ENCODE measurements around the gene S100A4.
"Not testable (repeated sequence)": the region's sequence is repeated elsewhere in the genome, so short reads cannot be mapped to it uniquely, and the experiment has no call there.

S100A4 gene

DNA sequence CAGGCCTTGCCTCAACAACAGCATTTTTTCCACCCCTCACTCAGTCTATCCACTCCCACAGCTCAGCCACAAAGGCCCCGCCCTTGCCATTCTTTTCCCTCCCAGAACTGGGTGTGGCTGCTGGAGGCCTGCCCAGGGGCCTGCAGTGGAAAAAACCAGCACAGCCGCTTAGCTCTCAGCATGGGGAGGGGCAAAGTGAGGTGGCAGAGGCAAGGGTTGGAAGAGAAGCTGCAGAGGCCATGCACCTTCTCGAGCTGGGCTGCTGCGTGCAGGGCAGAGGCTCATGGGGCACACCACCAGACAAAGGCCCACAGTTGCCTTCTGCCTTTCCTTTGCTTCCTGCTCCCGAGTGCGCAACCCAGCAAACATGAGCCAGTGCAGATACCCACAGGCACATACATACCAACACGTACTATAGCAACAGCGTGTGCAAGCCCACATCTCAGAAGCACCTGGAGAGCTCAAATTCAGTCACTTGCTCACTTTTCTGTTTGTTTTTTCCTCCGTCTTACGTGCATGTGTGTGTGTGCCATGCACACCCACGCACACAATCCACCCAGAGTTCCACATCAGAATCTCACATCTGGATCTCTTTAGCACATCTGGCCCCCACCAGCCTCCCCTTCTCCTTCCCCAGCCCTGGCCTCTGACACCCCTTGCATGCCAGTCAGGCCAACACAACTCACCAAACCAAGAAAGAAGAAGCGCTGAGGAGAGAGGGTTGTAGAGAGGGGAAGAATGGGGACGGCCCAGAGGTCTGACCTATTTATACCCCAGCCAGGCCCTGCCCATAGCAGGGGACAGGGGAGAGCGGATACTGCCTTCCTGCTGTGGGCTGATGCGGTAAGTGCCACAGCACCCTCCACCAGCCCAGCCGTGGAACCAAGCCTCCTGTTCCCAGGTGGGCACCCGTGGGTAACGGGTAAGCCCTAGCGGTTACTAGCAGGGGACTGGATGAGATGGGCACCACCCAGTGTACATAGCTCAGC is at the start of gene S100A4:
S100A4 (minus strand) TSS at position 740 of the 989 bp plus-strand sequence. CDS start 1,012 bp downstream, outside the sequence.
- DNase-seq (ENCODE audit: low read depth): peak; percentile 94
- H3K4me3 ChIP-seq (ENCODE audit: low read length): no peak within 1 kb of the TSS
- TF ChIP-seq, protein P1, sequence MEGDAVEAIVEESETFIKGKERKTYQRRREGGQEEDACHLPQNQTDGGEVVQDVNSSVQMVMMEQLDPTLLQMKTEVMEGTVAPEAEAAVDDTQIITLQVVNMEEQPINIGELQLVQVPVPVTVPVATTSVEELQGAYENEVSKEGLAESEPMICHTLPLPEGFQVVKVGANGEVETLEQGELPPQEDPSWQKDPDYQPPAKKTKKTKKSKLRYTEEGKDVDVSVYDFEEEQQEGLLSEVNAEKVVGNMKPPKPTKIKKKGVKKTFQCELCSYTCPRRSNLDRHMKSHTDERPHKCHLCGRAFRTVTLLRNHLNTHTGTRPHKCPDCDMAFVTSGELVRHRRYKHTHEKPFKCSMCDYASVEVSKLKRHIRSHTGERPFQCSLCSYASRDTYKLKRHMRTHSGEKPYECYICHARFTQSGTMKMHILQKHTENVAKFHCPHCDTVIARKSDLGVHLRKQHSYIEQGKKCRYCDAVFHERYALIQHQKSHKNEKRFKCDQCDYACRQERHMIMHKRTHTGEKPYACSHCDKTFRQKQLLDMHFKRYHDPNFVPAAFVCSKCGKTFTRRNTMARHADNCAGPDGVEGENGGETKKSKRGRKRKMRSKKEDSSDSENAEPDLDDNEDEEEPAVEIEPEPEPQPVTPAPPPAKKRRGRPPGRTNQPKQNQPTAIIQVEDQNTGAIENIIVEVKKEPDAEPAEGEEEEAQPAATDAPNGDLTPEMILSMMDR (IDR thresholded peaks at IDR 0.05; ENCODE audit: insufficient read depth, low read depth, low read length, missing control alignments): no peak

DNA sequence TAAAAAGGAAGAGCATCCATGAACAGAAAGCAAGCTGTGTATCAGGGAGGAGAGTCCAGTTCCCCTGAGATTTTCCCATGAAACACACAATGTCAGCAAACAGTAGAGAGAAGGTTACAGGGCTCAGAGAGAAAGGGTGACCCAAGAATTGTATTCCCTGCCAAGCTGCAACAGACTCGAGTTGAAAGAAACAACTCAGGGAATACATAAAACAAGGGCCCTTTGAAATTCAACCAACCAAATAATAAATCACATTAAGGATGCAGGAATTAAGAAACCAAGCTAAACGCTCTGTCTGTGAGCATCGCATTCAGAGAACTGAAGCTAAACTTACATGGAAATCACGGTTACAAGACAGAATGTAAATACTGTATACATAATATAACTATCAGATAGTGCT is 47.1 kb upstream of the S100A4 start:
- no peak overlapping the region for H3K4me3 ChIP-seq (ENCODE audit: low read length)
- DNase-seq (ENCODE audit: low read depth): no peak
- TF ChIP-seq, protein P1 (IDR thresholded peaks at IDR 0.05; ENCODE audit: insufficient read depth, low read depth, low read length, missing control alignments): no peak

DNA sequence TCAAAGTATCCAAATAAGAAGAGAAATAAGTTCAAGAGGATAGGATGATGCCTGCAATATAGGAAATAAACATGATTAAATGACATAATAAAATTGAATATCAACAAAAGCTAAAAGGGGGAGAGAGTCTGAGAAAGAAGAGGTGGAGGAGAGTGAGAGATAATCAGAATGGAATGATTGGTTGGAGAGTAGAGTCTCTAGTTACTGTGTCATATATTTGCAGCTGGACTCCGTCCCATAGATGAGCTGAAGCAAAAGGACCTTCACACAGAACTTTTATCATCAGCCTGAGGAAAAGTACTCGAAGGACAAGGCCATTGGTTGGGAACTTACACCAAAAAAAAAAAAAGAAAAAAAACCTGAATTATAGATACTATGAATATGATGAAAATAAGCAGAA is 42.9 kb upstream of the S100A4 start:
- no peak for DNase-seq (ENCODE audit: low read depth)
- TF ChIP-seq, protein P1 (IDR thresholded peaks at IDR 0.05; ENCODE audit: insufficient read depth, low read depth, low read length, missing control alignments): no peak
- H3K4me3 ChIP-seq (ENCODE audit: low read length): no peak overlapping the region

DNA sequence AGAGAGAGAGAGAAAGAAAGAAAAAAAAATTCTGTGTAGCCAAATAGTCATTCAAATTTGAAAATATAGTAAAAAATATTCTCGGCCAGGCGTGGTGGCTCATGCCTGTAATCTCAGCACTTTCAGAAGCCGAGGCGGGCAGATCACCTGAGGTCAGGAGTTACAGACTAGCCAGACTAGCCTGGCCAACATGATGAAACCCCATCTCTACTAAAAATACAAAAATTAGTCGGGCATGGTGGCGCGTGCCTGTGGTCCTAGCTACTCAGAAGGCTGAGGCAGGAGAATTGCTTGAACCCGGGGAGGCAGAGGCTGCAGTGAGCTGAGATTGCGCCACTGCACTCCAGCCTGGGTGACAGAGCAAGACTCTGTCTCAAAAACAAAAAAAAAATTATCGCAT is 42.4 kb upstream of the S100A4 start:
- DNase-seq (ENCODE audit: low read depth); H3K4me3 ChIP-seq (ENCODE audit: low read length): not testable (repeated sequence)

DNA sequence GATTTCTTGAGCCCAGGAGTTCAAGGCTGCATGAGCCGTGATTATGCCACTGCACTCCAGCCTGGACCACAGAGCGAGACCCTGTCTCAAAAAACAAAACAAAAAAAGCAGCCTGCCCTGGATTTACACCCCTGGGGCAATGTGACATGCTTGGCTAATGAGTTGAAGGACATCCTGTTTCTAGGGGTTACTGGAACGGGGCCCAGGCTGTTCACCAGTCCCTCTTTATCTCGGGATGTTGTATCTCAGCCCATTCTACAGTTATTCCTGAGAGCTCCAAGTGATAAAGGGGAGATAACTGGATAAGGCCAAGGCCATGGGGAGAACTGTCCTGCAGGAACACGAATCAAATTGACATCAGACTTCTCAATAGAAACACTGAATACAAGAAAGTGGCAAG is 41.7 kb upstream of the S100A4 start:
- DNase-seq (ENCODE audit: low read depth): no peak
- no peak overlapping the region for H3K4me3 ChIP-seq (ENCODE audit: low read length)
- TF ChIP-seq, protein P1 (IDR thresholded peaks at IDR 0.05; ENCODE audit: insufficient read depth, low read depth, low read length, missing control alignments): no peak

DNA sequence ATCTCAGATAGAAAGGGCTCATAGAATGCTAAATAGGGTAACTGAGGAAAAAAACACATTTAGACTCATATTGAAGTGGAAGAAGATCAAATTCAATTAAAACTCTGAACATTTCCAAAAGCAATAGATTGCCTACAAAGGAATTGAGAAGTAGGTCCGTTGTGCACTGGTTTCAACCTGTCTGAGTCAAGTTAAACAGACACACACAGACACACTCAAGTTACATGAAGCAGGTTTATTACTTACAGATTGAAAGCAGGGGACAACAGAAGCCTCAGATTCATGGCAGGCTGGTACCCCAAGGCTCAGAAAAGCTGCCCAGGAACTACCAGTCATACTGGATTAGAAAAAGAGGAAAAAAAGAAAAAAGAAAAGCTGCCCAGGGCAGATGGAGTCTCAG is 40.7 kb upstream of the S100A4 start:
- H3K4me3 ChIP-seq (ENCODE audit: low read length): no peak overlapping the region
- TF ChIP-seq, protein P1 (IDR thresholded peaks at IDR 0.05; ENCODE audit: insufficient read depth, low read depth, low read length, missing control alignments): no peak
- no peak for DNase-seq (ENCODE audit: low read depth)

DNA sequence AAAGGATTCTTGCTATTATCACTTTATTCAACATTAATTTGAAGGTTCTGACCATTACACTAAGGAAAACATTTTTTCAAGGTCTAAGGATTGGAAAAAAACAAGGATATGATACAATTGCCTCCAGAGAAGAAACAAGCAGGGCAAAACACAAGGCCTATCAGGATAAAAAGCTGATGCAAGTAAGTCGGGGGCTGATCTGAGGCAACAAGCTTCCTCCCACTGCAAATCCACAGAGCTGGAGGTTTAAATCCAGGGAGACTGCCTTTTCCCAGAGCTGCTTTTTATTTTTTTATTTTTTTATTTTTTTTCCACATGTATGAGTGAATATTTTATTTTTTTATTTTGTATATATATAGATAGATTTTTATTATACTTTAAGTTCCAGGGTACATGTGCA is 39.4 kb upstream of the S100A4 start:
- H3K4me3 ChIP-seq (ENCODE audit: low read length): no peak overlapping the region
- TF ChIP-seq, protein P1 (IDR thresholded peaks at IDR 0.05; ENCODE audit: insufficient read depth, low read depth, low read length, missing control alignments): no peak
- DNase-seq (ENCODE audit: low read depth): no peak

Measured in epithelial cell of esophagus (primary cell).